ENCODE results near the gene CENPH.

DNA sequence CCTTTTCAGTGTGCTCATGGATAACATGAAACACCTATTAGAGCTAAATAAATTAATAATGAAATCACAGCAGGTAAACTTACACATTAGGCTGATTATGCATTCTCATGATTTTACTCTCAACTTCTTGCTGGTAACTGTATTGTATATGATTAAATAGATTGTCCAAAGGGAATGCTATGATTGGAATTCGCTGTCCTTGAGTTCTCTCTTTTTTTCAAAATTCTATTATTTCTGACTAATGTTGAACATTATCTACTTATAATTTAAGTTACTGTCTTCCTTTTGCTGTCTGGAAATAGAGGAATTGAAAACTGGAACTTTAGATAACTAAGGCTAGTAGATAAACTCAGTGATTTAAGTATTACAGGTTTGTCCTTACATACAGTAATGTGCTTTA lies 13.1 kb downstream of the CENPH start:
- no peak for TF ChIP-seq POLR2AphosphoS5 (IDR thresholded peaks at IDR 0.05; ENCODE audit: low read depth, low read length)
- TF ChIP-seq POLR2A (IDR thresholded peaks at IDR 0.05; ENCODE audit: low read depth, low read length) = no peak
- TF ChIP-seq SPI1 (IDR thresholded peaks at IDR 0.05; ENCODE audit: low read depth, low read length) = no peak
- TF ChIP-seq TAF1 (IDR thresholded peaks at IDR 0.05; ENCODE audit: low read depth, low read length) = no peak

Measured in GM12891 (cell line).